HG03097 (cell line): ENCODE data around the gene OR5M8.

Experiments used
- ATAC-seq: cut with Tn5 transposase; IDR thresholded peaks from one replicate; pipeline ENCODE4 v1.9.1; 2021; ENCODE audit not compliant: unreplicated experiment, low FRiP score

OR5M8 gene

GRCh38 chr11:56491270-56491669 is at the start of gene OR5M8:
OR5M8 (minus strand) TSS chr11:56491370; CDS start chr11:56491370, 0 bp downstream.
- ATAC-seq, result no peak

- no peak for ATAC-seq
Measured at GRCh38 chr11:56533054-56533740, 42.0 kb upstream of the OR5M8 start.

- ATAC-seq, result no peak
Measured at GRCh38 chr11:56531856-56532255, 40.7 kb upstream of the OR5M8 start.

DNA sequence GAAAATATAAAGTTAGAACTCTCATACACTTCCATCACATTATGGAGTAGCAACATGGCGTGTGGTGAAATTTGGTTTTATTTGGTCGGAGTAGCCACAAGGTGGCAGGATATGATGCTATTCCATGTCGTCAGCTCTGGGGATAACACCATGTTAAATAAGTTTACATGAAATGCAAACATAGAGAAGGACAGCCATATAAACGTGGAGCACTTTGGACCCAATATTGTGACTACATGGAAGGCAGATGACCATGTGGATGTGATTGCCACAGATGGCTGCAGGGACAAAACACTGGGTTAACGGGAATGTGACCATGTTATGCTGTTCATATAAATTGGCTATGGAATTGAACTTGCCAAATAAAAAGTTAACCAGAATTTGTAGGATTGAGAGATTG is 30.8 kb upstream of the OR5M8 start:
- no peak for ATAC-seq

GRCh38 chr11:56513280-56513679 is 22.1 kb upstream of the OR5M8 start:
- ATAC-seq, result no peak

- ATAC-seq, result no peak
Measured at GRCh38 chr11:56509439-56509838, 18.3 kb upstream of the OR5M8 start.

- ATAC-seq, result no peak
Measured at GRCh38 chr11:56497010-56497409, 5.8 kb upstream of the OR5M8 start.

GRCh38 chr11:56495117-56495516 is 3.9 kb upstream of the OR5M8 start:
- ATAC-seq, result no peak

DNA sequence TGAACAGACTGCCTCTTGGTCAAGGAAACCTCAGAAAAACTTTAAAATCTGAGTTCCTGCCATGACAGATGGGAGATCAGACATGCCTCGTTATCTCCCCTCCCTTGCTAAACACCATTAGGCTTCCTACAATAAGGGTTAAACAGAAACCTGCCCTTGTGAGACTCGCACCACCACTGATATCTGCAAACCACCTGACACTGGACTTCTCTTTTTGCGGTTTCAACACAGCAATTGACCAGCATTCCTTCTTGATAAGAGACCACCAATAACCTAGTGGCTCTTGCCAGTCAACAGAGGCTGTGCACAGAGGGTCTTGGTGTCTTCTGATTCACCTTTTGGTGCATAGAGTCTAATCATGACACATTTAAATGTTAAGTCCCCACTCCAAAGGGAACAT is 4.4 kb downstream of the OR5M8 start:
- no peak for ATAC-seq

DNA sequence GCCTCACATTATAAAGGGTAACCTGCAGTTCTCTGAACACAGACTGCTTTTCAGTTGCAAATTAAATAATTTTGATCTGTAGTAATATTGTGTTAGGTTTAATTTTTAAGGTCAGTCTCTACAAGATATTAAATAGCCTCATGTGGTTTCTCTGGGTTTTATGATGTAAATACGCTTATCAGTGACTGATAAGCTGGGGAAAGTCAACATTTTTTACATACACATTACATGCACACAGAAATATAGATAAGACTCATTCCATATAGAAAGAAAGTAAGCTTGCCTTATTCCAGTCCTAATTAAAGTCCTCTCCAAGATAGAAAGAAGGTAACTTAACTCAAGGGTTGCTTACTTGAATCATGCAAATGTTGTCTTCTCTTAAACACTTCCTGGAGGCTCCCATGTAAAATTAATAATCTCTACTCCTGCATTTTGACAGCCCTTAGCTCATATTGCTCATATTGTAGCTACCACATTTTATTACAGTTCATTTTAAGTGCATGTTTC is 16.4 kb downstream of the OR5M8 start:
- no peak for ATAC-seq

DNA sequence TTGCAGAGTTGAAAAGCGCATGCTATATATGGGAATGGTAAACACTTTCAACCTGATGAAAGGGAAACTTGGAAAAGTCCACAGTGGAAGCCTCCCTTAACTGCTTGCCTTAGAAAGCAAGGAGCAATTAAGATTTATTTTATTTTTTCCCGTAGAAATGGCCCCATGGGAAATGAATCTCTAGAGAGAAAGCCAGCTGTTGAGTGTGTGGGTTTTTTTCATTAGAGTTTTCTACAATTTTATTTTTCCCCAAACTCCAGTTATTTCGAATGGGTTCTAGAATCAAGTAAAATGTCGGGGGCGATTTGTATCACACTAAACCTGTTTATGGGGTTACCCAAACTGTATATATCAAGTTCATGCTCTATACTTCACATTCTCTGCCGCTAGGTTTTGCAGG is 17.9 kb downstream of the OR5M8 start, which contains the start of gene OR5M3:
OR5M3 (minus strand) TSS at position 101 of the 400 bp plus-strand sequence. CDS start 2,855 bp downstream, outside the sequence.
- no peak for ATAC-seq

DNA sequence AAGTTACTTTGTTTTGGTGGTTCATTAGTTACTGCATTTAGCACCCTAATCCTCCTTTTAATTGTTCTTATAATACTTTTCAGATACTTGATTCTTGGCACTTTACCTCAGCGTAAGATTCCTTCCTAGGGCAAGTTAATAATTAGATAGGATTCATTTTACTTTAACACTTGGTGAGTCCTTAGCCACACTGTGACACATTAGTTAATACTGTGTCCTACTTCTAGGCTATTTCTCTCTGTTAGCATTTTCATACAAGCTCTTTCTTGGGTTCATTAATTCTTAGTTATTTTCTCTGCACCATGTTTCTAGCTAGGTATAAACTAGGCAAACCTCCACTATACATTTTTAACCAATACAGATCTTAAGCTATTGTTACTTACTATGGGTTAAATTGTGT is 34.1 kb downstream of the OR5M8 start:
- no peak for ATAC-seq

- no peak for ATAC-seq
Measured at GRCh38 chr11:56453521-56453920, 37.6 kb downstream of the OR5M8 start.
